Right cardiac atrium (tissue), 5 donors: ENCODE results near the gene MADD. TPM values are rescaled to one million over a fixed set of nuclear protein-coding genes. Genes with fewer than 3 reads are reported as not detected.
"Not testable (repeated sequence)": the region's sequence is repeated elsewhere in the genome, so short reads cannot be mapped to it uniquely, and the experiment has no call there.

Experiments used
- ATAC-seq, 2 donors: fragments of 200-7000 bp; cut with Tn5 transposase; one replicate each; pipeline versions ENCODE4 v1.8.0 to v1.9.1; 2020; ENCODE audit warnings: moderate library complexity in 2 of 2, mild to moderate bottlenecking in 1 of 2
- DNase-seq, 3 donors: peaks; one replicate each; pipeline ENCODE4 v3.0.0-alpha.2; 2020
- H3K27ac ChIP-seq: one replicate; pipeline ENCODE4 v1.5.1; 2013; ENCODE audit warnings: mild to moderate bottlenecking, low read length, control low read depth, moderate library complexity
- H3K27me3 ChIP-seq: one replicate; pipeline ENCODE4 v1.6.1; 2013; ENCODE audit not compliant: control insufficient read depth, insufficient read depth
- H3K4me1 ChIP-seq: one replicate; pipeline ENCODE4 v1.6.1; 2013; ENCODE audit warnings: low read length; ENCODE audit not compliant: control insufficient read depth, insufficient read depth
- H3K4me3 ChIP-seq: one replicate; pipeline ENCODE4 v1.5.1; 2013; ENCODE audit warnings: low read length, control low read depth
- H3K9me3 ChIP-seq: one replicate; pipeline ENCODE4 v1.6.1; 2013; ENCODE audit warnings: low read length; ENCODE audit not compliant: control insufficient read depth
- WGBS: extraction: QIAGEN DNeasy Blood & Tissue Kit; methylation state at CpG from one replicate; pipeline ENCODE4 v1.1.7; 2013; 5-methylcytosine and 5-hydroxymethylcytosine counted together
- intact Hi-C, 4 donors: fragments of 100-400 bp; cut with DNase I; formaldehyde crosslinking; loops; one replicate each; pipeline versions ENCODE4 v1.11.0 to v1.14.0; 2022 to 2023
- polyA plus RNA-seq: library from polyadenylated mRNA; stranded (reverse); fragments of 200-250 nt; gene quantifications from one replicate; pipeline ENCODE4 v1.2.3, GENCODE V29; 2013
- total RNA-seq, 4 donors: library from RNA; stranded (reverse); fragmentation: NEBNext Ultra II Directional; extraction: Animal tissue kit (Norgen Biotek cat#: 25700); gene quantifications; one replicate each; pipeline ENCODE4 v1.2.1, GENCODE V29; 2021
- donor health status: healthy with polysubstance abuse.
- donor health status: DM: no; HTN: yes; CAD: no.
- donor health status: DM: no; HTN: no; CAD: no.
- donor health status: DM: no; HTN: yes; CAD: no; lungs with severe emphysema.
- donor health status: DM: yes; HTN: yes; CAD: no.

Gene MADD
- total and polyA plus RNA-seq, 5 donors = 27.9 to 73.7 (median 49.4) TPM

GRCh38 chr11:47295385-47295784 is 25.5 kb downstream of the MADD start:
- no peak for DNase-seq
- intact Hi-C loops = no loop called here
- ATAC-seq = no peak
- H3K9me3 ChIP-seq = no peaks in the 10 kb centered on the region
- no peak overlapping the region for H3K4me3 ChIP-seq
- H3K27ac ChIP-seq = no peak overlapping the region
- H3K4me1 ChIP-seq = no peaks in the 10 kb centered on the region
- 95% methylated on average over 5 of the region's 5 CpGs for WGBS
- H3K27me3 ChIP-seq = no peaks in the 10 kb centered on the region

GRCh38 chr11:47296045-47296444 is 26.1 kb downstream of the MADD start:
- no peaks in the 10 kb centered on the region for H3K27me3 ChIP-seq
- intact Hi-C loops = no loop called here
- no peak overlapping the region for H3K27ac ChIP-seq
- no peak overlapping the region for H3K4me3 ChIP-seq
- 91% methylated on average over 4 of the region's 4 CpGs for WGBS
- H3K9me3 ChIP-seq = no peaks in the 10 kb centered on the region
- H3K4me1 ChIP-seq = no peaks in the 10 kb centered on the region
- ATAC-seq = no peak
- DNase-seq = no peak

- no peak overlapping the region for H3K27ac ChIP-seq
- 98% methylated on average over 3 of the region's 3 CpGs for WGBS
- no peak overlapping the region for H3K4me3 ChIP-seq
- no peaks in the 10 kb centered on the region for H3K9me3 ChIP-seq
- DNase-seq = no peak
- H3K4me1 ChIP-seq = no peaks in the 10 kb centered on the region
- H3K27me3 ChIP-seq = no peaks in the 10 kb centered on the region
- intact Hi-C loops = no loop called here
- no peak for ATAC-seq
Observed at GRCh38 chr11:47299078-47299477, 29.1 kb downstream of the MADD start.

GRCh38 chr11:47302853-47303252 is 32.9 kb downstream of the MADD start:
- 100% methylated on average over 1 of the region's 1 CpG for WGBS
- H3K27ac ChIP-seq = no peak overlapping the region
- no peak overlapping the region for H3K4me3 ChIP-seq
- H3K27me3 ChIP-seq = no peaks in the 10 kb centered on the region
- DNase-seq (no peak), ATAC-seq (no peak)
- intact Hi-C loops = no loop called here
- no peaks in the 10 kb centered on the region for H3K9me3 ChIP-seq
- peaks cover 13% of the 10 kb centered on the region for H3K4me1 ChIP-seq

GRCh38 chr11:47305734-47306483 is 36.0 kb downstream of the MADD start:
- WGBS = 70% methylated on average over 3 of the region's 3 CpGs
- peaks cover 13% of the 10 kb centered on the region for H3K4me1 ChIP-seq
- no peak overlapping the region for H3K4me3 ChIP-seq
- no peaks in the 10 kb centered on the region for H3K27me3 ChIP-seq
- no peaks in the 10 kb centered on the region for H3K9me3 ChIP-seq
- intact Hi-C loops = no loop called here
- peak overlapping the region; percentile 94 for H3K27ac ChIP-seq
- DNase-seq (peak; percentile 59 to 86 (median 82)), ATAC-seq (peak; percentile 92 to 96)

GRCh38 chr11:47306484-47306844 is 36.5 kb downstream of the MADD start:
- Histone ChIP-seq H3K27ac (peak overlapping the region; percentile 84), H3K4me3 (no peak overlapping the region), H3K9me3 (no peaks in the 10 kb centered on the region), H3K4me1 (peaks cover 13% of the 10 kb centered on the region), H3K27me3 (no peaks in the 10 kb centered on the region)
- DNase-seq (no peak), ATAC-seq (no peak)
- 85% methylated on average over 1 of the region's 1 CpG for WGBS
- intact Hi-C loops = no loop called here

GRCh38 chr11:47308050-47308823 is 38.3 kb downstream of the MADD start:
- H3K9me3 ChIP-seq = no peaks in the 10 kb centered on the region
- H3K4me3 ChIP-seq = no peak overlapping the region
- DNase-seq = peak in 1 of 3 donors; percentile 16
- H3K4me1 ChIP-seq = peaks cover 13% of the 10 kb centered on the region
- intact Hi-C loops = no loop called here
- H3K27me3 ChIP-seq = no peaks in the 10 kb centered on the region
- H3K27ac ChIP-seq = no peak overlapping the region
- 86% methylated on average over 6 of the region's 6 CpGs for WGBS
- ATAC-seq = no peak

GRCh38 chr11:47314992-47315391 is 45.1 kb downstream of the MADD start:
- Histone ChIP-seq H3K4me3 (no peak overlapping the region), H3K27ac (no peak overlapping the region), H3K27me3 (no peaks in the 10 kb centered on the region), H3K9me3 (no peaks in the 10 kb centered on the region), H3K4me1 (no peaks in the 10 kb centered on the region)
- intact Hi-C loops = no loop called here
- 74% methylated on average over 5 of the region's 5 CpGs for WGBS
- ATAC-seq = no peak
- peak in 1 of 3 donors; percentile 23 for DNase-seq

- peak in 1 of 3 donors; percentile 22 for DNase-seq
- H3K4me1 ChIP-seq, ATAC-seq, H3K27ac ChIP-seq, H3K4me3 ChIP-seq, H3K27me3 ChIP-seq, intact Hi-C loops, H3K9me3 ChIP-seq: not testable (repeated sequence)
- WGBS = 90% methylated on average over 8 of the region's 8 CpGs
Observed at GRCh38 chr11:47316501-47316900, 46.6 kb downstream of the MADD start.

- no peak overlapping the region for H3K27ac ChIP-seq
- 79% methylated on average over 5 of the region's 5 CpGs for WGBS
- intact Hi-C loops = no loop called here
- no peak for ATAC-seq
- DNase-seq = no peak
- no peaks in the 10 kb centered on the region for H3K4me1 ChIP-seq
- H3K9me3 ChIP-seq = no peaks in the 10 kb centered on the region
- H3K4me3 ChIP-seq = no peak overlapping the region
- no peaks in the 10 kb centered on the region for H3K27me3 ChIP-seq
Observed at GRCh38 chr11:47317064-47317828, 47.3 kb downstream of the MADD start.

GRCh38 chr11:47318166-47318565 is 48.2 kb downstream of the MADD start:
- no peaks in the 10 kb centered on the region for H3K27me3 ChIP-seq
- DNase-seq = no peak
- no peaks in the 10 kb centered on the region for H3K9me3 ChIP-seq
- intact Hi-C loops = no loop called here
- 87% methylated on average over 2 of the region's 2 CpGs for WGBS
- H3K27ac ChIP-seq = no peak overlapping the region
- no peak overlapping the region for H3K4me3 ChIP-seq
- no peaks in the 10 kb centered on the region for H3K4me1 ChIP-seq
- no peak for ATAC-seq
